ENCODE measurements around the gene MAML1. TPM values are rescaled to one million over a fixed set of nuclear protein-coding genes. Genes with fewer than 3 reads are reported as not detected.

MAML1 gene
- total RNA-seq, 1 experiment from 2014 or later = 42.2 TPM

DNA sequence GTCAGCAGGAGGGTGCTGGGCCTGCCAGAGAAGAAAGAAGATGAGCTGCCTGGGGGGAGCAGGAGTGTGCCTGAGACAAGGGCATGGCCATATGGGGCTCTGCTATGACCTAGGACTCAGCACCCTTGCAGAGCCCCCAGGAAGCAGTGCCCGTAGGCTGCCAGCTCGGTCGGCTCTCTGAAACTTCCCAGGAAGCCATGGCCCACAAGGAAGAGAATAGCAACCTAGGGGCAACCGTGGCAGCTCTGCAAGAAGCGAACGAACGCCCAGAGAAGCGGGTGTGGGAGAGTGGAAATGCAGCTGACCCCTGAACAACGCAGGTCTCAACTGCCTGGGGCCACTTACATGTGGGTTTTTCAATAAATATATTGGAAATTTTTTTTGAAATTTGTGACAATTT is 50.5 kb downstream of the MAML1 start (continued):
- TF ChIP-seq ZNF281 (CRISPR knock-in tag; IDR thresholded peaks at IDR 0.05) (no peak), NR2C2 (CRISPR knock-in tag; IDR thresholded peaks at IDR 0.05) (no peak)

GRCh38 chr5:179786861-179787260 is 54.2 kb downstream of the MAML1 start:
- Mint-ChIP-seq H3K4me3 (no peak overlapping the region), H3K9me3 (peaks cover 9% of the 10 kb centered on the region), H3K27ac (no peak overlapping the region), H3K36me3 (peaks cover 5% of the 10 kb centered on the region), H3K4me1 (no peaks in the 10 kb centered on the region), H3K27me3 (ENCODE audit: low read depth) (peaks cover 2% of the 10 kb centered on the region; the same call in 1 of the 2 replicates)
- ATAC-seq (no peak), DNase-seq (ENCODE audit: low spot score) (no peak)
- TF ChIP-seq TP53 (CRISPR knock-in tag; IDR thresholded peaks at IDR 0.05) (no peak), FOXP4 (CRISPR knock-in tag; IDR thresholded peaks at IDR 0.05) (no peak), NR2C2 (CRISPR knock-in tag; IDR thresholded peaks at IDR 0.05) (no peak), ZSCAN18 (CRISPR knock-in tag; IDR thresholded peaks at IDR 0.05) (no peak), JAZF1 (CRISPR knock-in tag; IDR thresholded peaks at IDR 0.05) (no peak), GRHL2 (CRISPR knock-in tag; IDR thresholded peaks at IDR 0.05; ENCODE audit: insufficient replicate concordance, severe bottlenecking) (no peak), ZNF219 (CRISPR knock-in tag; IDR thresholded peaks at IDR 0.05; ENCODE audit: borderline replicate concordance) (no peak), ZNF263 (CRISPR knock-in tag; IDR thresholded peaks at IDR 0.05; ENCODE audit: low read depth) (no peak), MXD4 (CRISPR knock-in tag; IDR thresholded peaks at IDR 0.05; ENCODE audit: borderline replicate concordance) (no peak), CBFB (CRISPR knock-in tag; IDR thresholded peaks at IDR 0.05; ENCODE audit: low read depth) (no peak), ZNF317 (CRISPR knock-in tag; IDR thresholded peaks at IDR 0.05; ENCODE audit: borderline replicate concordance, low read depth) (no peak), HMGA2 (CRISPR knock-in tag; IDR thresholded peaks at IDR 0.05) (no peak)
- TF ChIP-seq, protein P1, sequence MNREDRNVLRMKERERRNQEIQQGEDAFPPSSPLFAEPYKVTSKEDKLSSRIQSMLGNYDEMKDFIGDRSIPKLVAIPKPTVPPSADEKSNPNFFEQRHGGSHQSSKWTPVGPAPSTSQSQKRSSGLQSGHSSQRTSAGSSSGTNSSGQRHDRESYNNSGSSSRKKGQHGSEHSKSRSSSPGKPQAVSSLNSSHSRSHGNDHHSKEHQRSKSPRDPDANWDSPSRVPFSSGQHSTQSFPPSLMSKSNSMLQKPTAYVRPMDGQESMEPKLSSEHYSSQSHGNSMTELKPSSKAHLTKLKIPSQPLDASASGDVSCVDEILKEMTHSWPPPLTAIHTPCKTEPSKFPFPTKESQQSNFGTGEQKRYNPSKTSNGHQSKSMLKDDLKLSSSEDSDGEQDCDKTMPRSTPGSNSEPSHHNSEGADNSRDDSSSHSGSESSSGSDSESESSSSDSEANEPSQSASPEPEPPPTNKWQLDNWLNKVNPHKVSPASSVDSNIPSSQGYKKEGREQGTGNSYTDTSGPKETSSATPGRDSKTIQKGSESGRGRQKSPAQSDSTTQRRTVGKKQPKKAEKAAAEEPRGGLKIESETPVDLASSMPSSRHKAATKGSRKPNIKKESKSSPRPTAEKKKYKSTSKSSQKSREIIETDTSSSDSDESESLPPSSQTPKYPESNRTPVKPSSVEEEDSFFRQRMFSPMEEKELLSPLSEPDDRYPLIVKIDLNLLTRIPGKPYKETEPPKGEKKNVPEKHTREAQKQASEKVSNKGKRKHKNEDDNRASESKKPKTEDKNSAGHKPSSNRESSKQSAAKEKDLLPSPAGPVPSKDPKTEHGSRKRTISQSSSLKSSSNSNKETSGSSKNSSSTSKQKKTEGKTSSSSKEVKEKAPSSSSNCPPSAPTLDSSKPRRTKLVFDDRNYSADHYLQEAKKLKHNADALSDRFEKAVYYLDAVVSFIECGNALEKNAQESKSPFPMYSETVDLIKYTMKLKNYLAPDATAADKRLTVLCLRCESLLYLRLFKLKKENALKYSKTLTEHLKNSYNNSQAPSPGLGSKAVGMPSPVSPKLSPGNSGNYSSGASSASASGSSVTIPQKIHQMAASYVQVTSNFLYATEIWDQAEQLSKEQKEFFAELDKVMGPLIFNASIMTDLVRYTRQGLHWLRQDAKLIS (CRISPR knock-in tag; IDR thresholded peaks at IDR 0.05; ENCODE audit: borderline replicate concordance) = no peak
- CTCF ChIA-PET = interaction anchor here (1.0 kb wide), 1 partner anchor 9 kb away, joined by 4 read pairs; no protein-coding TSS in a partner anchor
- POLR2A ChIA-PET = no interaction called here

Data from WTC11 (cell line).